G401 (cell line): ENCODE results near the gene IGF2R. TPM values are rescaled to one million over a fixed set of nuclear protein-coding genes. Genes with fewer than 3 reads are reported as not detected.
"Not testable (repeated sequence)": the region's sequence is repeated elsewhere in the genome, so short reads cannot be mapped to it uniquely, and the experiment has no call there.

Source experiments
- DNase-seq: peaks from one replicate; pipeline ENCODE4 v3.0.0-alpha.2; 2015; ENCODE audit warnings: low spot score
- in situ Hi-C: cut with HindIII; loops from 2 replicates; pipeline ENCODE4 v1.10.0; 2016; ENCODE audit warnings: low sequenced_read_pairs, mixed read lengths
- total RNA-seq: library from RNA; depleted of rRNA; stranded (reverse); fragments of >200 nt; shearing (Covaris generic); gene quantifications from 2 replicates; pipeline ENCODE4 v1.2.3, GENCODE V29; 2014

IGF2R gene
- total RNA-seq, 1 experiment from 2014 or later, result 49.2 TPM

- in situ Hi-C loops, result no loop called here
- DNase-seq, result no peak
Observed at GRCh38 chr6:160124007-160124406, 155.1 kb downstream of the IGF2R start.

- DNase-seq, result no peak
- in situ Hi-C loops, result no loop called here
Observed at GRCh38 chr6:160124605-160125004, 155.7 kb downstream of the IGF2R start.

GRCh38 chr6:160125105-160125504 lies 156.2 kb downstream of the IGF2R start:
- in situ Hi-C loops, DNase-seq: not testable (repeated sequence)

- in situ Hi-C loops, result no loop called here
- DNase-seq, result no peak
Observed at GRCh38 chr6:160127270-160128124, 158.6 kb downstream of the IGF2R start.

GRCh38 chr6:160128125-160128683 lies 159.3 kb downstream of the IGF2R start:
- in situ Hi-C loops, result no loop called here
- DNase-seq, result no peak

- no peak for DNase-seq
- in situ Hi-C loops, result no loop called here
Observed at GRCh38 chr6:160128879-160129516, 160.1 kb downstream of the IGF2R start.

GRCh38 chr6:160129881-160130615 lies 161.2 kb downstream of the IGF2R start:
- DNase-seq, result no peak
- in situ Hi-C loops, result no loop called here

GRCh38 chr6:160130729-160131484 lies 162.0 kb downstream of the IGF2R start:
- DNase-seq, result no peak
- in situ Hi-C loops, result no loop called here

- DNase-seq, result no peak
- in situ Hi-C loops, result no loop called here
Observed at GRCh38 chr6:160131636-160132296, 162.9 kb downstream of the IGF2R start.

GRCh38 chr6:160132297-160132637 lies 163.4 kb downstream of the IGF2R start:
- in situ Hi-C loops, result no loop called here
- DNase-seq, result no peak

GRCh38 chr6:160132776-160133338 lies 164.0 kb downstream of the IGF2R start:
- in situ Hi-C loops, result no loop called here
- no peak for DNase-seq

- in situ Hi-C loops, result no loop called here
- no peak for DNase-seq
Observed at GRCh38 chr6:160133441-160134336, 164.8 kb downstream of the IGF2R start.

- in situ Hi-C loops, DNase-seq: not testable (repeated sequence)
Observed at GRCh38 chr6:160134337-160134751, 165.5 kb downstream of the IGF2R start.

- DNase-seq, result no peak
- in situ Hi-C loops, result no loop called here
Observed at GRCh38 chr6:160134779-160135547, 166.1 kb downstream of the IGF2R start.

GRCh38 chr6:160135907-160136655 lies 167.2 kb downstream of the IGF2R start:
- in situ Hi-C loops, result no loop called here
- DNase-seq, result no peak
